Esophagus muscularis mucosa (tissue), 4 donors: ENCODE results near the gene TOX4. TPM values are rescaled to one million over a fixed set of nuclear protein-coding genes. Genes with fewer than 3 reads are reported as not detected.
A peak's percentile ranks its signal among the peaks of the same experiment; 100 is the strongest.

Source experiments
- DNase-seq: peaks from one replicate; pipeline ENCODE4 v3.0.0-alpha.2; 2017; ENCODE audit errors: extremely low spot score
- H3K27ac ChIP-seq, 4 donors: fragments of 200-600 bp; sonication (generic); replicated peaks in 1 of 4; 1 replicate in 3 of 4; 2 replicates in 1 of 4; pipeline ENCODE4 v1.5.1; 2016 to 2019; ENCODE audit warnings: mild to moderate bottlenecking in 1 of 4
- H3K27me3 ChIP-seq, 4 donors: fragments of 200-600 bp; sonication (generic); one replicate each; pipeline versions ENCODE4 v1.5.1 to v1.6.0; 2016 to 2019
- H3K36me3 ChIP-seq, 4 donors: fragments of 200-600 bp; sonication (generic); one replicate each; pipeline ENCODE4 v1.5.1; 2016 to 2019
- H3K4me1 ChIP-seq, 4 donors: fragments of 200-600 bp; sonication (generic); one replicate each; pipeline ENCODE4 v1.5.1; 2016 to 2019
- H3K4me3 ChIP-seq, 4 donors: fragments of 200-600 bp; sonication (generic); 1 replicate in 2 of 4; 2 replicates in 2 of 4; pipeline ENCODE4 v1.5.1; 2016 to 2019; ENCODE audit warnings: mild to moderate bottlenecking in 4 of 4, moderate library complexity in 1 of 4
- H3K9me3 ChIP-seq, 4 donors: fragments of 200-600 bp; sonication (generic); 1 replicate in 3 of 4; 2 replicates in 1 of 4; pipeline ENCODE4 v1.5.1; 2016 to 2019
- CTCF ChIP-seq, 3 experiments: fragments of 200-600 bp in 2 of 3; fragments of 450-650 bp in 1 of 3; sonication (generic) in 2 of 3; IDR thresholded peaks; one replicate each; pipeline ENCODE4 v1.5.1; 2017 to 2019; ENCODE audit warnings: antibody characterized with exemption in 3 of 3, mild to moderate bottlenecking in 2 of 3, moderate library complexity in 1 of 3
- EP300 ChIP-seq: sonication (generic); formaldehyde crosslinking; IDR thresholded peaks from one replicate; pipeline ENCODE4 v1.6.1; 2017; ENCODE audit warnings: antibody characterized with exemption
- POLR2A ChIP-seq: fragments of 450-650 bp; IDR thresholded peaks from one replicate; pipeline ENCODE4 v1.6.1; 2017; ENCODE audit warnings: antibody characterized with exemption, moderate library complexity, mild to moderate bottlenecking, low read depth
- POLR2AphosphoS5 ChIP-seq, 2 donors: sonication (generic); formaldehyde crosslinking; IDR thresholded peaks; one replicate each; pipeline ENCODE4 v1.6.1; 2017; ENCODE audit warnings: antibody characterized with exemption in 2 of 2
- WGBS: methylation state at CpG from one replicate; pipeline ENCODE4 v1.1.5; 2018; 5-methylcytosine and 5-hydroxymethylcytosine counted together
- intact Hi-C: fragments of 100-400 bp; cut with DNase I; formaldehyde crosslinking; loops from one replicate; pipeline ENCODE4 v1.15.1; 2023
- total RNA-seq, 4 donors: library from RNA; depleted of rRNA; stranded (reverse); fragments of >200 nt; gene quantifications; one replicate each; pipeline versions ENCODE4 v1.1.0 to v1.2.1, GENCODE V29; 2016

The TOX4 gene
- total RNA-seq, 4 donors from 2014 or later = 42.6 to 81.2 (median 49.1) TPM

GRCh38 chr14:21455592-21455911 is 21.4 kb upstream of the TOX4 start:
- no peak for TF ChIP-seq CTCF (IDR thresholded peaks at IDR 0.05)
- TF ChIP-seq EP300 = no peak
- TF ChIP-seq POLR2AphosphoS5 (IDR thresholded peaks at IDR 0.05) = no peak
- TF ChIP-seq POLR2A = no peak
- intact Hi-C loops = loop anchor here (2.0 kb wide), 1 partner anchor 19 kb away; no protein-coding TSS in a partner anchor
- Histone ChIP-seq H3K36me3 (peaks cover 1 to 30% (median 15%) of the 10 kb centered on the region in 4 donors), H3K4me1 (peaks cover 24 to 46% (median 37%) of the 10 kb centered on the region in 4 donors), H3K9me3 (no peaks in the 10 kb centered on the region), H3K27ac (peak overlapping the region; percentile 88 to 94 (median 92)), H3K27me3 (no peaks in the 10 kb centered on the region), H3K4me3 (peak overlapping the region; percentile 68 to 97 (median 76))
- under 1% methylated on average over 10 of the region's 17 CpGs for WGBS
- no peak for DNase-seq

GRCh38 chr14:21455912-21456667 is 20.9 kb upstream of the TOX4 start, which contains the start of gene CHD8:
Gene CHD8 (minus strand): TSS chr14:21456123. CDS start chr14:21431643, 24,480 bp downstream.
- TF ChIP-seq EP300 = peak; percentile 40
- peak; percentile 86 to 91 for TF ChIP-seq POLR2AphosphoS5 (IDR thresholded peaks at IDR 0.05)
- no peak for TF ChIP-seq POLR2A
- TF ChIP-seq CTCF (IDR thresholded peaks at IDR 0.05) = peak; percentile 46 to 70 (median 50)
- Histone ChIP-seq H3K36me3 (peaks cover 7 to 36% (median 19%) of the 10 kb centered on the region in 4 donors), H3K4me1 (peaks cover 24 to 42% (median 34%) of the 10 kb centered on the region in 4 donors), H3K4me3 (peak within 1 kb of the TSS; percentile 68 to 97 (median 76)), H3K9me3 (no peaks in the 10 kb centered on the region), H3K27ac (peak within 1 kb of the TSS; percentile 88 to 94 (median 92)), H3K27me3 (no peaks in the 10 kb centered on the region)
- intact Hi-C loops = loop anchor here (2.0 kb wide), 2 partner anchors 19 to 101 kb away; no protein-coding TSS in a partner anchor
- WGBS = 0% methylated on average over 19 of the region's 36 CpGs
- peak; percentile 100 for DNase-seq

- Histone ChIP-seq H3K36me3 (peaks cover 28 to 86% (median 53%) of the 10 kb centered on the region in 4 donors), H3K27ac (no peak overlapping the region), H3K4me1 (no peaks in the 10 kb centered on the region), H3K4me3 (no peak overlapping the region), H3K27me3 (no peaks in the 10 kb centered on the region), H3K9me3 (no peaks in the 10 kb centered on the region)
- DNase-seq = no peak
- 64% methylated on average over 1 of the region's 1 CpG for whole genome bisulfite sequencing
- intact Hi-C loops = no loop called here
- TF ChIP-seq POLR2A (no peak), CTCF (IDR thresholded peaks at IDR 0.05) (no peak), EP300 (no peak), POLR2AphosphoS5 (IDR thresholded peaks at IDR 0.05) (no peak)
Observed at GRCh38 chr14:21467616-21468015, 9.4 kb upstream of the TOX4 start.

- H3K36me3 ChIP-seq = peaks cover 0 to 39% (median 11%) of the 10 kb centered on the region in 4 donors
- intact Hi-C loops = loop anchor here (5.0 kb wide), 1 partner anchor 36 kb away; the partner anchor contains the start of gene METTL3
Observed at GRCh38 chr14:21475767-21476522, 1.1 kb upstream of the TOX4 start.

More at GRCh38 chr14:21475767-21476522, 1.1 kb upstream of the TOX4 start:
- Histone ChIP-seq H3K9me3 (no peaks in the 10 kb centered on the region), H3K27ac (peak overlapping the region; percentile 86 to 93 (median 90)), H3K4me1 (peaks cover 19 to 34% (median 28%) of the 10 kb centered on the region in 4 donors), H3K4me3 (peak overlapping the region; percentile 68 to 88 (median 86)), H3K27me3 (no peaks in the 10 kb centered on the region)
- TF ChIP-seq POLR2A (no peak), EP300 (no peak), POLR2AphosphoS5 (IDR thresholded peaks at IDR 0.05) (no peak), CTCF (IDR thresholded peaks at IDR 0.05) (no peak)
- no peak for DNase-seq
- 45% methylated on average over 10 of the region's 10 CpGs for WGBS
